Testis (tissue), 2 donors: ENCODE results near the gene VSTM2B.

Experiments
- CTCF ChIP-seq, 3 experiments: fragments of 450-650 bp in 2 of 3; fragments of 200-600 bp in 1 of 3; sonication (generic) in 1 of 3; IDR thresholded peaks; one replicate each; pipeline ENCODE4 v1.5.1; 2016 to 2019; ENCODE audit warnings: antibody characterized with exemption in 3 of 3, mild to moderate bottlenecking in 2 of 3, moderate library complexity in 1 of 3
- POLR2A ChIP-seq: fragments of 450-650 bp; IDR thresholded peaks from one replicate; pipeline ENCODE4 v1.6.1; 2017; ENCODE audit warnings: antibody characterized with exemption, mild to moderate bottlenecking, moderate library complexity

GRCh38 chr19:29532097-29532496 is 6.3 kb downstream of the VSTM2B start:
- no peak for TF ChIP-seq CTCF (IDR thresholded peaks at IDR 0.05)
- no peak for TF ChIP-seq POLR2A
